ENCODE measurements around the gene COG7. TPM values are rescaled to one million over a fixed set of nuclear protein-coding genes. Genes with fewer than 3 reads are reported as not detected.
"Not testable (repeated sequence)": the region's sequence is repeated elsewhere in the genome, so short reads cannot be mapped to it uniquely, and the experiment has no call there.

The COG7 gene
- total RNA-seq, 4 donors from 2014 or later: 6.9 to 18.6 (median 16.0) TPM

GRCh38 chr16:23382279-23382678, 70.7 kb downstream of the COG7 start:
- H3K27me3 ChIP-seq: no peaks in the 10 kb centered on the region
- TF ChIP-seq EP300 (IDR thresholded peaks at IDR 0.05) (no peak), CTCF (IDR thresholded peaks at IDR 0.05) (no peak), POLR2AphosphoS5 (IDR thresholded peaks at IDR 0.05) (no peak), POLR2A (IDR thresholded peaks at IDR 0.05) (no peak)
- no peak for ATAC-seq
- no peaks in the 10 kb centered on the region for H3K9me3 ChIP-seq
- peaks cover 0 to 16% of the 10 kb centered on the region in 2 donors for H3K36me3 ChIP-seq
- 100% methylated on average over 1 of the region's 6 CpGs for WGBS, 2 donors (ENCODE audit: low coverage in 1 of 2)
- H3K4me1 ChIP-seq: no peaks in the 10 kb centered on the region
- H3K27ac ChIP-seq: no peak overlapping the region
- no peak overlapping the region for H3K4me3 ChIP-seq

- H3K4me1 ChIP-seq, H3K9me3 ChIP-seq, H3K27me3 ChIP-seq, ATAC-seq, H3K27ac ChIP-seq, H3K4me3 ChIP-seq: not testable (repeated sequence)
- 89% methylated on average over 5 to 9 of the region's 9 CpGs for WGBS, 2 donors (ENCODE audit: low coverage in 1 of 2)
- peaks cover 0 to 15% of the 10 kb centered on the region in 2 donors for H3K36me3 ChIP-seq
These were observed 71.3 kb downstream of the COG7 start for GRCh38 chr16:23381702-23382101.

DNA sequence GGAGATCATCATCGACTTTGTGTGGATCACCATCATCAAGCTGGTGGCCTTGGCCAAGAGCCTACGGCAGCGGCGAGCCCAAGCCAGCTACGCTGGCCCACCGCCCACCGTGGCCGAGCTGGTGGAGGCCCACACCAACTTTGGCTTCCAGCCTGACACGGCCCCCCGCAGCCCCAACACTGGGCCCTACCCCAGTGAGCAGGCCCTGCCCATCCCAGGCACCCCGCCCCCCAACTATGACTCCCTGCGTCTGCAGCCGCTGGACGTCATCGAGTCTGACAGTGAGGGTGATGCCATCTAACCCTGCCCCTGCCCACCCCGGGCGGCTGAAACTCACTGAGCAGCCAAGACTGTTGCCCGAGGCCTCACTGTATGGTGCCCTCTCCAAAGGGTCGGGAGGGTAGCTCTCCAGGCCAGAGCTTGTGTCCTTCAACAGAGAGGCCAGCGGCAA, 72.5 kb downstream of the COG7 start:
- WGBS, 2 donors (ENCODE audit: low coverage in 1 of 2): no CpG with 5 or more reads among the region's 20 CpGs

GRCh38 chr16:23379707-23380106, 73.3 kb downstream of the COG7 start:
- H3K4me3 ChIP-seq: no peak overlapping the region
- peaks cover 0 to under 1% of the 10 kb centered on the region in 2 donors for H3K36me3 ChIP-seq
- no peak for TF ChIP-seq POLR2A (IDR thresholded peaks at IDR 0.05)
- TF ChIP-seq EP300 (IDR thresholded peaks at IDR 0.05): no peak
- TF ChIP-seq CTCF (IDR thresholded peaks at IDR 0.05): no peak
- no peak for TF ChIP-seq POLR2AphosphoS5 (IDR thresholded peaks at IDR 0.05)
- no peak overlapping the region for H3K27ac ChIP-seq
- no peaks in the 10 kb centered on the region for H3K4me1 ChIP-seq
- H3K9me3 ChIP-seq: no peaks in the 10 kb centered on the region
- 73 to 83% methylated on average over 3 to 7 of the region's 10 CpGs for WGBS, 2 donors (ENCODE audit: low coverage in 1 of 2)
- ATAC-seq: no peak
- H3K27me3 ChIP-seq: no peaks in the 10 kb centered on the region

More for the DNA sequence above, 72.5 kb downstream of the COG7 start:
- Histone ChIP-seq H3K9me3 (no peaks in the 10 kb centered on the region), H3K27ac (no peak overlapping the region), H3K4me1 (no peaks in the 10 kb centered on the region), H3K4me3 (no peak overlapping the region), H3K27me3 (no peaks in the 10 kb centered on the region), H3K36me3 (peaks cover 0 to 6% of the 10 kb centered on the region in 2 donors)
- TF ChIP-seq CTCF (IDR thresholded peaks at IDR 0.05): no peak
- no peak for TF ChIP-seq POLR2AphosphoS5 (IDR thresholded peaks at IDR 0.05)
- no peak for TF ChIP-seq POLR2A (IDR thresholded peaks at IDR 0.05)
- TF ChIP-seq EP300 (IDR thresholded peaks at IDR 0.05): no peak
- no peak for ATAC-seq

- no peak for ATAC-seq
- TF ChIP-seq POLR2AphosphoS5 (IDR thresholded peaks at IDR 0.05): no peak
- TF ChIP-seq POLR2A (IDR thresholded peaks at IDR 0.05): no peak
- TF ChIP-seq CTCF (IDR thresholded peaks at IDR 0.05): no peak
- no peak for TF ChIP-seq EP300 (IDR thresholded peaks at IDR 0.05)
- 79 to 84% methylated on average over 5 of the region's 5 CpGs for WGBS, 2 donors (ENCODE audit: low coverage in 1 of 2)
These were observed 74.1 kb downstream of the COG7 start for GRCh38 chr16:23378921-23379320.

More at GRCh38 chr16:23378921-23379320, 74.1 kb downstream of the COG7 start:
- H3K36me3 ChIP-seq: no peaks in the 10 kb centered on the region
- H3K27ac ChIP-seq: no peak overlapping the region
- no peaks in the 10 kb centered on the region for H3K27me3 ChIP-seq
- no peak overlapping the region for H3K4me3 ChIP-seq
- H3K9me3 ChIP-seq: no peaks in the 10 kb centered on the region
- no peaks in the 10 kb centered on the region for H3K4me1 ChIP-seq
